ENCODE measurements around the gene NHS.
A peak's percentile ranks its signal among the peaks of the same experiment; 100 is the strongest.

NHS gene

DNA sequence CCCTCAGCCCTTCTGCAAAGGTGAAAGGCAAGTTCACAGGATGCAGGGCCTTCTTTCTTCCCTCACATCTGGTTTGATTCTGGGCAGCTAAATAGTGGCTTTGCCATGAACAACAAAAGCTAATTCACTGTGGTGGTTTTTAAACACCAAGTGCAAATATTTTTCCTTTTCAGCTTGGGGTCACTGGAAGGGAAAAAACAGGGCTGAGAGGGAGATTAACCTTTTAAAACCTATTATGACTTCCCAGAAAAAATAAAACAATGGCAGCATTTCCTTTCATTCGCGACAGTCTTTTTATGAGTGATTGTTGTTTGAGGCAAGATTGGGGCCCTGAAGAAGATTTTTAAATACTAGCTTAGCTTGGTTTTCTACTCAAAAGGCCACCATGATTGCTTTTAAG, 258.5 kb downstream of the NHS start:
- no peak for DNase-seq

DNA sequence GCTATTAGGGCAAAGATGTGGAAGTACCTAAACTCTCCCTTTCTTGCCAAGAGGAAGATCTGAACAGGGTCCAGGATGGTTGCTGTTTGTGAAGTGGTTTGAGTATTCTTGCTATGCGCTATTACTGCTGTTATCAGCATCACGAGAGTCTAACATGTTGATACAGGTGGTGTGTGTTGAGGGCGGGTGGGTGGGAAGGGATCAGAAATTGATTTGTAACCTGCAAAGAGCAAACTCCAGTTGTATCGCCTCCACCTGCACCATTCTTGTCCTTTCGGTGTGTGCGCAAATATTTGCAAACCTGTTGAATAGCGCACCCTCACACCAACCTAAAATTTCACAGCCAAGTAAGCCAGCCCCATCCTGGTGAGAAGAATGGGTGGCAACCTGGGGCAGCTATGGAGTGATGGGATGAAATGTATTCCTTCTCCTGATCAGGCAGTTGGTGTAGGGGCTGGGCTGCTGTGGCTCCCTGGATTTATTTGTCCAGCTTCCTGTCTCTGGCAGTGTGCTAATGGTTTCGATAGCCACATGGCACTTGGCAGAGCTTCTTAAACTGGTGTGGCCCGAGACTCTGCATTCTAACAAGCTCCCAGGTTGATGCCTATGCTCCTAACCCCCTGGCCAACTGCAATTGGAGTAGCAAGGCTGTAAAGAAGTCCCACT, 259.7 kb downstream of the NHS start:
- DNase-seq = peak; percentile 79

DNA sequence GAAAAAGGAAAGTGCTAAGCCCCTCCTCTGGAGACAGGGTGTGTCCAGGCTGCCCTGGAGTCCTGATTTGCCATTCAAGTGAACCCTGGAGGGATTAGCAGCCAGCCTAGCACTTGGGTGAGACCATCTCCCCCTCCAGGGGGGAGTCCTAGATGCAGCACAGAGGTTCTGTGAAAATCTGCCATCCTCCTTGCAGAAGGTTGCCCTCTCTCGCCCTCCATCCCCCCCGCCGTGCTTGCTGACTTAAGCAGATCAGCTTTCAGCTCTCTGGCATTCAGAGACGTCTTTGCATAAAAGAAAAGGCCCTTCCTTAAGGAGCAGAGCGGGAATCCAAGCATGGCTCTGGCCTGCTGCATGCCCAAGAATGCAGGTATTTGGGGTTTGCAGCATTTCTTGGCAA, 260.2 kb downstream of the NHS start:
- DNase-seq = peak; percentile 79

DNA sequence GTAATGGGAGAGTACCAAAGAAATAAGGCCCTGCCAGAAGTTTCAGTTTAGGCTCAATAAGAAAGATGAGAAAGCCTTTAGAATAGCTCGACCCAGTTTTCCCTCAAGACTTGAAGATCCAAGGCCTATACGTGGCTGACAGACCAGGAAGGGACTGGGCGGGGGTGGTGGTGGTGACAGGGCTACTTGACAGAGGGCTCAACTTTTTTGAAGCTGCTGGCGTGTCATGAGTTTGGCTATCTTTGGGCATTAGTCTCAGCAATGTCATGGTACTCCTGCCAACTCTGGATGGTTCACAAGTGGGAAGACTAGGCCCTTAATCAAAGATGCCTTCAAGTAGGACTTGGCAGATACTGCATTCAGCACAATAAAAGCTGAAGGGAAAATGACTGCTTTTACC, 262.2 kb downstream of the NHS start:
- DNase-seq = no peak

DNA sequence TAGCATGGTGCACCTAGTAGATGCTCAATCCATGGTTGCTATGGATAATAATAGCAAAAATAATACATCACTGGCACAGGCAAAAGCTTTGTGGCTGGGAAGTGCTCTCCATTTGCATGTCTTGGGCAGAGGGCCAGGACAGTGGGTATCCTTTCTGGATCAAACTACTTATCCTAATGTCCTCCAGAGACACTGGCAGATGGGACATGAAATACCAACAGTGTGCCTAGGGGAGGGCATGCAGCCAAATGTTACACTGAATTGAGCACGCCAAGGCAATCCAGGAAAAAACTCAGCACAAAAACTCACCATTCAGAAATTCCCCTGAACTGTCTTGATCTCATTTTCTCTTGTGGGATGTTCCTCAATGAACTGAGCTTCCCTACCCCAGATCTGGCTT, 263.7 kb downstream of the NHS start:
- no peak for DNase-seq

DNA sequence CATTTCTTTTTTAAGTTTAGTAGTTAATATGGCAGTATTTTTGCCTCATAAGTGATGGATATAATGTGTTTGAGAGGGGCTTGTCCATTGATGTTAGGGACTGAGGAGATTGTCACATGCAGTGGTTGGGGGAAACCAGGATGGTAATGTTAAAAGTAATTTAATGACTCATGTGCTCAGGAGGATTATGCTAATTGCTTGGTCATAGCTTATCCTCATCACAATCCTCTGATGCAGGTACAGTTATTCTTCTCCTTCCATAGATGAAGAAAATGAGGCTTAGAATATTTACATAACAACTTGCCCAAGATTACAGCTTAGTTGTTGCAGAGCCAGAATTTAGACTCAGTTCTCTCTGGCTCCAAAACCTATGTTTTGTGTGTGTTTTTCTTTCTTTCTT, 267.9 kb downstream of the NHS start:
- DNase-seq = no peak

DNA sequence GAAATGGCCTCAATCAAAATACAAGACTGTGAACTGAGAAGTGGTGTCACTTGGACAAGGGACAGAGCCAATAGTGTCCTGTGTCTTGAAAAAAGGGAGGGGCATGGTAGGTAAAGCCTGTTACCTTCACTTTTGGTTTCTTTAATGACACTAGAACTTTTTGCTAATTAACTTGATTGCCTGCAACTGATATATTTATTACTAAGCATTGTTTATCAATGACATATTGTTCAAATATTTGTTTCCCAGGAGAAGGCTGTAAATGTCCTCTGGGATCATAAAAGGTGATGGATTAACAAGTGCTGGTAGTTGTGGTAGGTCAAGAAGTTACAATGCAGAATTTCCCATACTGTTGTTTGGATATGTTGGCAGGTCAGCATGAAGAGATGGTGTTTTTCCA, 268.5 kb downstream of the NHS start:
- no peak for DNase-seq

DNA sequence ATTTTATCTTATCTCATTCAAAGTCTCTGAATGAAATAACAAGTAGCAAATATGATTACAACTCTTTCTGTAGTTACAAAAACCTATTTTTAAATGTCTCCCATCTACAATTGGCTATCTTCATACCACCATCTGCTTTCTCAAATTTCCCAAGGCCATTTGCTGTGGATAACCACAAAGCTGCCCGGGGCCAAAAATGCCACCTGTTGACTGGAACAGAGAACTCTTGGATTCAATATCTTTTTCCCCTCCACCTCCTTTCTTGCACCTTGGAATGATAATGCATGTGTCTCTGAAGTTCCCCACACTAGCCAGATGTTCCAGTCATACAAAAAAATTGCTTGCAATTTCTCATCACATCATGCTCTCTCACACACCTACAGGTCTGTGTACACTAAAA, 269.0 kb downstream of the NHS start:
- DNase-seq = no peak

DNA sequence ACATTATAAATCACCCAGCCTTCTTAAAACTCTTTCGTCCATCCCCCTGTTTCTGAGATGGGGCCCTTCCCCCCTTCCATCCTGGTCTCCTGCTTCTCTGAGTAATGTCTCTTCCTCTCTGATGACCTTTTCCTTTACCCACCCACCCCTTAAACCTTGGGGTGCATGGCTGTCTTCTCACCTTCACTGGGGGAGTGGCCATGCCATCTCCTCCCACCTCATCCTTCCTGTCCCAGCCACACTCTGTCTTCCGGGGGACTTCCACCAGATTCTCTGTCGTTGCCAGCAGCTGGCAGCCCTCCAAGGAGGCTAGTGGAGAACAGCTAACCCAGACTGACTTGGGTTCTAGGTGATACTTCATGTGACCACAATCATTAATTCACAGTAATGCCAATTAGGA, 279.1 kb downstream of the NHS start:
- no peak for DNase-seq

DNA sequence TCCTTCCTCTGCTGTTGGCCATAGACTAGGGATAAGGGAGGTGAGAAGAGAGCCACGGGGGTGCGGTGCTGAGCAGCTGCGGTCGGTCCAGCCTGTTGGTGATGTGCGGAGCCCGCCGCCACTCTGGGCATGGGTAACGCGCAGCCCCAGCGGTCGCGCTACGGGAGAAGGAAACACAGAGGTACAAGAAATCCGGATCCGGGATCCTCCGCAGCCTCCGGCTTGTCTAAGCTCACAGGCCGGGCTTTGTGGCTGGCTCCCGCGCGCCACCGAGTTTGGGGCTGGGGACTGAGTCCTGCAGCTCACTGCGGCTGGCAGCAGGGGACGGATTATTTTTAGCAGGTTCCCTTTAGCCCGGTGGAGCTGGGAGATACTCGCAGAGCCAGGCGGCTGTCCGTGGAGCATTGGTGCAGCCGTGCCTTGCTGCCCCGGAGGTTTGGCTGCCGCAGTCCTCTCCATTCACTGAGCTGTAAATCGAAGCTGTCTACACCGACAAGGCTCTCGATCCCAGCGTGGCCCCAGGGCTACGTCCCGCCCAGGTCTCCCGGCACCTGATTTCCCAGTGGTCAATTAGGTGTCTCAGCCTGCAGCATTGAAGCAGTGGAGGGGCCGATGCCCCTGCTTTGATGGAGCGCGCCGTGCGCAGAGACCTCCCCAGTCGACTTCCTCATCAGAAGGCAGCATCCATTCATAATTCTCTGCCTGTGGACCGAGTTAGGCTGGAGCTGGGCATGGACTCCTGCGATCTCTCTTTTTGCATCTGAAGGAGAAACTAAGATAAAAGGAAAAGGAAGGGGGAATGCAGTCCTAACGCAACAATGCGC, 280.4 kb downstream of the NHS start:
- DNase-seq = peak; percentile 54

DNA sequence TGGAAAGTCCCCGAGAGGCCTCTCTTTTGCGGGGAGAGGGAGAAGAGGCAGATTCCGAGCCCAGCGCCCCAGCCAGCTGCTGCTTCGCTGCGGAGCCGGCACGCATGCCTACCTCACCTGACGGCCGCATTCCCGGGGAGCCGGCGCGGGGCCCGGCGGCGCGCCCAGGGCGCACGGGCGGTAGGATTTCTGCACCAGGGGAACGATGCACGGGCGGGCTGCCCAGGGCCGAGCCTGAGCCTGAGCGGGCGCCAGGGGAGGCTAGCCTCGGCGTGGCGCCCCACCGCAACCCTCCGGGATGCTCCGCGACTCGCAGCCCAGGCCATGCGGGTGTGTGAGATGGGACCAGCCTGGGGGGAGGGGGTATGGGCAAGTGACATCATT, 281.0 kb downstream of the NHS start:
- DNase-seq = no peak

DNA sequence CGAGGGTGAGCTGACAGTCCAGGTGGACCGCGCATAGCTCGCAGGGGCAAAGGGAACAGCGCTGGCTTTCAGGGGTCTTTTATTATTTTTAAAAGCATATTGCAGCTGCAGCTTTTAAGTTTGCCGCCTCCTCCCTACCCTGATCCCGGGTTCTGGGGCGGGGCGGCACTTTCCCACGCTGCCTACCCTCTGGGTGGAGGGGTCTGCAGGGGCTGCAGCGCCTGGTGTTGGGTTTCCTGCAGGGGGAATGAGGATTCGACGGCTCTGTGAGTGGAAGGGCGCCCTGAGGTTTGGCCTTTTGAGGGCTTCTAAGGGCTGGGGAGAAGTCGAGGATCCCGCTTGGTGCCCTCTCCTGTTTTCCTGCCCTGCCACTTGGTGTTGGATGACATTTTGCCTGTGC, 281.6 kb downstream of the NHS start:
- no peak for DNase-seq

DNA sequence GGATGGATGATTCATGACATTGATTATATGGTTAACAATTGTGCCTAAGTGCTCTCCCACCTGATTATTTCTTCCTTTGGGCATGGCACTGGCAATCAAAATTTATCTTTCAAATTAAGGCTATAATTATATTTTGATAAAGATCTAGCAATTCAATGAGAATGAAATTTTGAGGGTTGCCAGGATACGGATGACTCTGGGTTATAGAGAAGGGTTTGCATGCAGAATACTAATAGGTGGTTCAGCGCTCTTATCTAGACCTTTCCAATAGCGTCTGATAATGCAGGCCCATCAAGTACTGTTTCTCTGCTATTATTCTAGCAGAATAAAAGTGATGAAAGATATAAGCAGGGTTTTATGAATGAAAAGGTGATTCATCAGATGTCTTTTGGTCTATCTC, 287.4 kb downstream of the NHS start:
- DNase-seq = no peak

DNA sequence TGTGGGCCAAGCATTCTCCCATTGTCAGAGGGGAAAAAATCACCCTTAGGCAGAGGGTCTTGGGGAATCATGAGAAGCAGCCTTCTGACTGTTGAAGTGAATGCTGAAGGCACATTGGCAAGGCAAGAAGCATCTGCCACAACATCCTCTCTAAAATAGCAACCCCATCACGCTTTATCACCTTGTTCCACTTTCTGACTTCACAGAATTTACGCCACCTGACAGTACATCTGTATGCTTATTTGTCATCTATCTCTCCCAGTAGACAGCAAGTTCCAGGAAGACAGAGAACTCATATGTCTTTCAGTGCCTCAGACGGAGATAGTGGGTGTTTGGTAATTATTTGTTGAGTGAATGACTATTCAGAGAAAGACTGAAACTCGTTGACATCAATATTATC, 293.9 kb downstream of the NHS start:
- no peak for DNase-seq

DNA sequence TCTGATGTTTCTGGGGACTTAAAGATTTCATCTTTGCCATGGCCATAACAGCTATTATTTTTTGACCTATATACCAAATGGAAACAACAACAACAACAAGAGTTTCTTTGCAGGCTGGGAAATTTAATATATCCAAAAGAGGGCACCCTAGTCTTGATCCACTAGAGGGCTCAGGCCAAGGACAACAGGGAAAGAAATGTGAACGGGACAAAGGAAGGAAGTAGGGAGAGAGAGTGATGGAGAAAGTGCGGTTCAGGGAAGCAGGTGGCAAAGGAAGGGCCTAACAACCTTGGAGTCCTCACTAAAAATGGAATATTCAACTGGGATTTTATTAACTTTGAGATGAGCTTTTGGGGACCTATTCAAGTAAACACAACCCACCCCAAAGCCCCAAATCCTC, 294.5 kb downstream of the NHS start:
- DNase-seq = no peak

DNA sequence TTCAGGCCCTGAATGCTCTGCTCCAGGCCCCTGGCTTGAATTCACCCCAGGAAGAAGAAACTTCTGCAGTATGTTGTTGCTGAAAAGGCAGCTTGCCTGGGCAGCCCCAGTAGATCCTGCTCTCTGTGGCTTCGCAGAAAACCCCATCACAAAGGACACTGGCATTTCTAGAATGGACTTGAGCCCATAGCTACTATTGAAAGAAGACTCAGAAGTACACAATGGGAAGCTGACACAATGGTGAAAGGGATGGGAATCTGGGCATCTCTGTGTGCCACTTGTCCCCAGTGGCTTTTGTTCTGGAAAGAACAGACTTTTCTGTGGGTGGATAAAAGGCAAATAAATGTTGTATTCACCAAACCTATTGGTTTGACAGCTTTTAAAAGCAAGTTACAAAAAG, 294.9 kb downstream of the NHS start:
- DNase-seq = no peak

DNA sequence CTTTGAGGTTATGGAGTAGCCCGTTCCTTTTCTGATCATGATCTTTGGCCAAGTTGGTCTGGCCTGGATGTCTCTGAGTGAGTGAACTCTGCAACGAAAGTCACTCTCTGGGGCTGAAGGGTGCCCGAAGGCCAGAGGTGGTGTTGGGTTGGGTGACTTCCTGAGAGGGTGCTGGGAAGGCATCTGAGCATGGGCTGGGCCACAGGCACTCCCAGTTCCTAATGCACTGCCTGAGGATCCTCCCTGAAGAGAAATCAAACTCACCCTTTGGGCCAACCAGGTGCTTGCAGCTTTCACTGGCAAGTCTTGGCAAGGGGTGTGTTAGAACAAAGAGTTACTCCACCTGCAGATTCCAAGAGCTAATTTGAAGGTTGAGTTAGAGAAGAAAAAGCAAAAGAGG, 295.9 kb downstream of the NHS start:
- DNase-seq = no peak

DNA sequence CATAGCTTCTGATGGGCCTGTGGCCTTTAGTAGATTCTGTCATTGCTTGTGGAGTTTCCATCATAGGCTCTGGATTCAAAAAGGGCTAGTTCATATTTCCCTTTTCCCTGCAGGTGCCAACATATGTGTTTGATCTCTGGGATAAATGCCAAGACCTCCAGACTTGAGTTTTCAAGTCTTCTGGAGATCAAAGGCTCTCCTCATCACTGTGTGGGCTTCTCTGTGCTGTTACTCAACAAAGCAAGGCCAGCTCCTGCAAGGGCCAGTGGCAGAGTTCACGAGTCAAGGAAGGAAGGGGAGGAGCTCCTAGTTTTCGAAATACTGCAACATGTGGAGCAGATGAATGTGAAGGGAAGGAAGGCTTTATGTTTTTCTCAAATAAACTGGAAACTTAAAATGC, 299.6 kb downstream of the NHS start:
- DNase-seq = no peak

DNA sequence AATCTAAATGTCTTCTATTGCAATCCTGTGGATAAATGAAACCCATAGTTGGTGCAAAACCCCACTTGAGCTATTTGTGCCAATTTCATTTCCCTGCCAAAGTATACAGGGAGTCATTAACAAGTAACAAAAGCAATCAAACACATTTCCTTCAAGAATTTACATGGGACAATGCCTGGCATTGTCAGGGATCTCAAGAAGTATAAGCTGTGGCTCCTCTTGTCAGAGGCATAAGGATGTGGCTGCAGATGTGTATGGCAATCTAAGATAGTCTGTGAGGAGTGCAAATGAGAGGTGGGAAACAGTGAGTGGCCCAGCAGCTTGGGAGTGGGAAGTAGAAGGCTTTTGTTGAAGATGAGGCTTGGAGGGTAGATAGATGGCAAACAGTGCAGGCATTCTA, 304.3 kb downstream of the NHS start:
- DNase-seq = no peak

DNA sequence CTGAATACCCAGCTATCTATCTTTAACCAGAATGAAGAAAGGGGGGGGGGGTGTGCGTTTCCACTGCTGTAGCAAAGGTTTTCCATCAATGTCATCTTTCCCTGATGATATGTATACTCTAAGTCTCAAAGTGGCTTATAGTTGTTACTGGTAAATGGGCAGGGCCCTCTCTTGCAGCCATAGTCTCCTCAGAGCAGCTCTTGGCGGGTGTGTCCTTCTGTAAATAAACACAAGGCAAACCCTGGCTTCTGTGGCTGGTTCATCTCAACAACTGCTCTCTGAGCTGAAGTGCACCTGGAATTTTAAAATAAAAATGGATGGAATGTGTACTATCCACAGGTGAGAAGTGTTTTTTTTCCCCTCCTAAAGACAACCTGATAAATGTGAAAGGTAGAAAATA, 304.8 kb downstream of the NHS start:
- DNase-seq = peak; percentile 42

DNA sequence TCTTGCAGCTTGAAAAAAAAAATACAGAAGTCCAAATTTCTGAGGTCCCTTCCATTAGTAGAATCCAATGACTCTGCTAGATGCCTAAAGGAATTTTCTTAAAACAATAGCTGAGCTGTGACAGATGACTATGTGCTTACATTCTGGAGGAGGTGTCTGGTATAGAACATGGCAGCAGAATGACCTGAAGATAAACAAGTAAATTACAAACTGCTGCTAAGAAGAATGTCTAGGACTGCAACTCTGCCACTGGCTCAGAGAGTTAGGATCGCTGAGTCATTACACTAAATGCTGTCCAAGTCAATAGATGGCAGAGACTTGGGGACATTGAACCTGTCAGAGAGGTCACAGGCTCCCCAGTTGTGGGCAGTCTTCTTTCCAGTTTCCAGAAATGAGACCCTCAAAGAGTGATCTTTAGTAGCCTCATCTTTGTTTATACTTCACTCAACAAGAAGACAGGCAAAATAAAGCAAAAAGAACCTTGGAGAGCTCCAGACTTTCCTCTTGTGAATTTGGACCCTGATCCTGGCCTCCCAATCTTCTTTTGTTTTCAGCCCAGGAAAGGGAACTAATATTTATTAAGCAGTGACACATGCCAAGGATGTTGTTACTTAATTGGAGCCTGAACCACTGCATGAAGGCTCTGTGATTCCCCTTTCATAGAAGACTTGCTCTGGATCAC, 305.9 kb downstream of the NHS start:
- DNase-seq = no peak

DNA sequence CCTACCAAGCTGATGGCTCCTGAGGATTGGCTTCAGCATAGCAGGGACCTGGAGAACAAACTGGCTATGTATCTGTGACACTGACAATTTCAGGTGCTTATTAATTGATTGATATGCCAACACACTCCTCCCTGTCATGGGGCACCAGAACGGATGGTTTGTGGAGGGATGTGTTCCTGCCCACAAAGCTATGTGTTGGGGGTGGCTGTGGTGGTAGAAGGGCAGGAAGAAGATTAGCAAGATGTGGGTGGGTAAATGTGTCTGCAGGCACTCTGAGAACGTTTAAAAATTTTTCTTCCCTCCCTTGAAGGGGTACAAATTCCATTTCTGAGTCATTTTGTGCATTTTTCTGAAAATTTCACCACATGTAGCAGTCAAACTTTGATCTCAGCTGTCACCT, 307.3 kb downstream of the NHS start:
- no peak for DNase-seq

DNA sequence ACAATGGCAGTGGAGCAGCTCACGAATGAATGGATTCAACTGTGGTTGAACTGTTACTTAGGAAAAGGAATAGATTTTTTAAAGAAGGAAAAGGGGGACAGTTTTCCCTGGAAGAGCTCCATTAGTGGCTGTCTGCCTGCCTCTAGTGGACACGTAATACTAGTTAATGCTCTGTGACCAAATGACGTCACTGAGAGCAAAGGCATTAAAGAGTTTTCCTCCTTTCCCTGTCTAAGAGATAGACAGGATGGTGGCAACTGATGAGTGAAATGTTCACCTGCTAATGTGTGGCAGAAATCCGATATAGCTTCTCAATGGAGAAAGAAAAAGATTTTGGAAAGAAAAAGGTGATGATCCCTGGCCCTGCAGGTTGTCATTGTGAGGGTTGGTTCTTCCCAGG, 310.0 kb downstream of the NHS start:
- no peak for DNase-seq

DNA sequence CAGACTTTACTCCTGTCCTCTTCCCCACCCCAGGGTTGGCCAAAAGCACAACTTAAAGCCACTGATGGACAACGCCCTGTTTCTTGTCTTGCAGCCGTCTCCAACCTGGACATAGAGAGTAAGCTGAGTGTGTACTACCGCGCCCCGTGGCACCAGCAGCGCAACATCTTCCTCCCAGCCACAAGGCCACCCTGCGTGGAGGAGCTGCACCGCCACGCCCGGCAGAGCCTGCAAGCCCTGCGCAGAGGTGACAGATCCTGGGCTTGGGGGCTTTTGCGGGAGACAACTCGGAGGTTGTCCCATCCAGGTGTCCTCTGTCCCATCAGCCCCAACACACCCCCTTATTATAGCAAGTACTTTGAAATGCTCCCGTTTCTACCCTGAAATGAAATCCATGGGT, 312.6 kb downstream of the NHS start:
- DNase-seq = no peak

All from NCI-H510A treated with DMSO at 0.1 percent for 48 hours (cell line).